ENCODE data around the gene GPR146. TPM values are rescaled to one million over a fixed set of nuclear protein-coding genes. Genes with fewer than 3 reads are reported as not detected.

GPR146 gene
- total and polyA plus RNA-seq, 2 of the 8 experiments (the other 6 are each of a cell fraction or from before 2014, with no cell fraction given): 1.8 to 2.7 TPM

- H3K79me1 ChIP-seq (ENCODE audit: low read depth, low read length): peaks cover 5% of the 10 kb centered on the region; the same call in 1 of the 2 replicates
- peak overlapping the region; percentile 86; the same call in 1 of the 2 replicates for H4K8ac ChIP-seq (ENCODE audit: extremely low read depth, insufficient read depth, low read length)
- no peak overlapping the region for H2BK120ac ChIP-seq (replicated peaks; ENCODE audit: low read depth, low read length)
- no peak overlapping the region for H3K18ac ChIP-seq (ENCODE audit: extremely low read depth, low read length)
- no peaks in the 10 kb centered on the region for H3K23me2 ChIP-seq (ENCODE audit: low read depth, low read length)
- no peak overlapping the region for H3K9ac ChIP-seq (replicated peaks in 1 of 4; ENCODE audit: extremely low read depth in 1 of 4, low read depth in 3 of 4, low read length in 3 of 4)
- H3K9me3 ChIP-seq (ENCODE audit: insufficient read depth in 2 of 2, low read depth in 1 of 2, low read length in 1 of 2): no peaks in the 10 kb centered on the region
- FAIRE-seq: no peak
- H3K14ac ChIP-seq (ENCODE audit: insufficient read length): no peak overlapping the region
- no peak overlapping the region for H4K5ac ChIP-seq (ENCODE audit: insufficient read length, low read depth, low read length)
- no peaks in the 10 kb centered on the region for H3K27me3 ChIP-seq (replicated peaks in 1 of 4; ENCODE audit: control insufficient read depth in 3 of 4, extremely low read depth in 1 of 4, insufficient read depth in 3 of 4, low read length in 3 of 4)
- no peaks in the 10 kb centered on the region; a peak in 1 of 4 replicates for H3K79me2 ChIP-seq (ENCODE audit: control insufficient read depth in 1 of 2, insufficient read depth in 2 of 2, low read length in 2 of 2)
- no peak overlapping the region for H2AK5ac ChIP-seq (ENCODE audit: low read depth, low read length)
- no peak overlapping the region for H3K56ac ChIP-seq (replicated peaks; ENCODE audit: insufficient read length, low read depth, low read length)
- no peak overlapping the region for H3K4ac ChIP-seq (replicated peaks; ENCODE audit: insufficient read length, low read depth, low read length)
- H2BK20ac ChIP-seq (ENCODE audit: low read length): no peak overlapping the region
- no peak overlapping the region for H2BK15ac ChIP-seq (ENCODE audit: low read length)
- no peak overlapping the region for H2BK12ac ChIP-seq (ENCODE audit: low read depth, low read length)
- H2AFZ ChIP-seq (ENCODE audit: low read length): no peak overlapping the region
- POLR2A ChIA-PET (ENCODE audit: partially characterized antibody): no interaction called here
- H2BK5ac ChIP-seq (ENCODE audit: low read depth, low read length): no peak overlapping the region
- H3K4me1 ChIP-seq (replicated peaks in 1 of 4; ENCODE audit: control insufficient read depth in 3 of 4, insufficient read depth in 4 of 4, low read length in 3 of 4): no peaks in the 10 kb centered on the region; a peak in 2 of 7 replicates
- no peak overlapping the region for H3K4me2 ChIP-seq (ENCODE audit: insufficient read depth in 1 of 2, low read depth in 2 of 2, low read length in 2 of 2)
- H4K20me1 ChIP-seq (replicated peaks in 1 of 2; ENCODE audit: control insufficient read depth in 1 of 2, insufficient read depth in 2 of 2, low read length in 2 of 2): peaks cover 3 to 13% of the 10 kb centered on the region in 2 experiments
- no peak overlapping the region for H3K27ac ChIP-seq (ENCODE audit: low read depth, low read length)
- no peak overlapping the region for H3K23ac ChIP-seq (ENCODE audit: insufficient read length)
- 95% methylated on average over 16 of the region's 16 CpGs; no CpG with 5 or more reads in 1 of the 2 experiments for WGBS, 2 experiments (ENCODE audit: extremely low coverage in 1 of 2, insufficient coverage in 1 of 2, insufficient read length in 1 of 2, insufficient replicate concordance in 2 of 2, low coverage in 1 of 2, low lambda C conversion rate in 2 of 2, missing lambda C conversion rate in 1 of 2)
- H3K36me3 ChIP-seq (ENCODE audit: control insufficient read depth in 2 of 4, insufficient read depth in 4 of 4, low read length in 3 of 4): no peaks in the 10 kb centered on the region
- CTCF ChIA-PET (ENCODE audit: partially characterized antibody): interaction anchor here (0.9 to 12.1 kb wide), 9 partner anchors 11 to 106 kb away, joined by 3 to 83 read pairs (median 3); partner anchors contain the start of gene COX19
- DNase-seq (ENCODE audit: low read depth in 1 of 2, low spot score in 2 of 2): no peak
- H3K4me3 ChIP-seq (ENCODE audit: extremely low read depth in 1 of 4, insufficient read depth in 2 of 4, low read depth in 3 of 4, low read length in 4 of 4): no peak overlapping the region
- no peak overlapping the region for H4K91ac ChIP-seq (replicated peaks; ENCODE audit: insufficient read length, low read length)
- TF ChIP-seq CHD2 (IDR thresholded peaks at IDR 0.05; ENCODE audit: low read length): no peak
- no peak for TF ChIP-seq BRCA1 (IDR thresholded peaks at IDR 0.05; ENCODE audit: low read depth, low read length)
- no peak for TF ChIP-seq TAF7 (optimal IDR thresholded peaks at IDR 0.05; ENCODE audit: borderline replicate concordance, low read depth, low read length)
- TF ChIP-seq CBX5 (IDR thresholded peaks at IDR 0.05; ENCODE audit: low read depth, low read length): no peak
- no peak for TF ChIP-seq ATF3 (IDR thresholded peaks at IDR 0.05; ENCODE audit: insufficient read depth, low read depth, low read length)
- TF ChIP-seq ATF2 (IDR thresholded peaks at IDR 0.05; ENCODE audit: low read length): no peak
- TF ChIP-seq POLR2A (IDR thresholded peaks at IDR 0.05; ENCODE audit: control extremely low read depth in 1 of 2, low read depth in 2 of 2, low read length in 2 of 2): no peak
- no peak for TF ChIP-seq KDM5A (IDR thresholded peaks at IDR 0.05; ENCODE audit: low read length)
- no peak for TF ChIP-seq KDM1A (IDR thresholded peaks at IDR 0.05; ENCODE audit: borderline replicate concordance, low read length)
- TF ChIP-seq PHF8 (conservative IDR thresholded peaks at IDR 0.05; ENCODE audit: low read depth, low read length): no peak
- no peak for TF ChIP-seq POLR2AphosphoS5 (IDR thresholded peaks at IDR 0.05; ENCODE audit: low read depth, low read length)
Observed at GRCh38 chr7:1080921-1081255, 36.5 kb downstream of the GPR146 start.

Measured in H1 (cell line).